ENCODE data around the gene NOSIP.

NOSIP gene

DNA sequence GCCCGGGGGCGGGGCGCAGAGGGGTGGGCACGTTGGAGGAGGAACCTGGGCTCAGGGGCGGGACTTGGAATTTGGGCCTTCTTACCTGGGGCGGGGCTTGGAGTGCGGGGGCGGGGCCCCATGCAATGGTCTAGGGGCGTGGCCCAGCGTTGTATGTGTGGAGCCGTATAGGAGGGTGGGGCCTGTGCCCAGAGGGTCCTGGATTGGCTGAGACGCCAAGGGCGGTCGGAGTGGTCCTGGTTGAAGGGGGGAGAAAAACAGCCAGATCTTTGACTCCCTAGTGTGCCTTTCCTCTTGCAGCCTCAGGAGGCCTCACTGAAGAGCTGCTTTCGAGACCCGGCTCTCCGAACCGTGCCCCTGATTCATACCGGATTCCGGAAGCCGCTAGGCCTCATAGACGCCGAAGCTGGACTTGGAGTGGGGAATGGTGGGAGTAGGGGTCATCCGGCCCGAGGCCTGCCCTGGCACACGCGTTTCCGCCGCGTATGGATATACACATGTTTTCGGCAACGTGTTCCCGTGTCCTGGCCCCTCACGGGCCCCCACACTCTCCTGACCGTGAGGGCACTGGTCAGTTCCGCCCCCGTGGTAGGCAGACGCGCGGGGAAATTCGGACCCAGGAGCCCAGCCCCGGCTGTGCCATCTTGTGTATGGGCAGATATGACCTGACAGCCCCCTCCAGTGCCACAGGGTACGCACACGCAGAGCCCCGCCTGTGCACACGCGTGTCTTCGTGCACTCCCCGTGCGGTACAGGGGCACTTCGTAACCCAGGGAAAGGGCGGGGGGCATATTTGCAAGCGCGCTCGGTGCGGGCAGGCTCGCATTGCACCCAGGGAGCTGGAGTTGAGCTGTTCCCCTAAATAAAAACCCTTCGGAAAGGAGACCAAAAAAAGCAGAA lies 10.0 kb upstream of the NOSIP start:
- Histone ChIP-seq H3K4me3 (peak overlapping the region; percentile 90), H3K9ac (peak overlapping the region; percentile 98), H3K27ac (peak overlapping the region; percentile 98), H3K36me3 (peaks cover 12% of the 10 kb centered on the region), H4K20me1 (peaks cover 32% of the 10 kb centered on the region), H3K9me3 (no peaks in the 10 kb centered on the region), H3K4me1 (peaks cover 19% of the 10 kb centered on the region), H3K4me2 (peak overlapping the region; percentile 99), H3K27me3 (no peaks in the 10 kb centered on the region)
- TF ChIP-seq Cebpa-rat (IDR thresholded peaks at IDR 0.05): no peak

DNA sequence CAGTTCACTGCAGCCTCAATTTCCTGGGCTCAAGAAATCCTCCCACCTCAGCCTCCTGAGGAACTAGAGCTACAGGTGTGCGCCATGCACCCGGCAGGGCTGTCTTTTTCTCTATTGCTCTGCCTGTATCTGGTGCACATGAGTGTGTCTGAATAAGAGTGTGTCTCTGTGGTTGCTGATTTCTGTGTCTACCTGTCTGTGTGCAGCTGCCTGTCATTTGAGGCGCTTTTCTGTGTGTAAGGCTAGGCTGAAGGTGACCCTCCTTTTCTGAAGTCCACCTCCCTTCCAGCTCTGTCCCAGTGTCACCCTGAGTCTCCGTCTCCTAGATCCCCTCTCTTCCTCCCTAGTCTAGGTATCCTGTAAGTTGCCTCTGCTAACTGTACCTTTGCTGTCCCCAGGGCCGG lies 9.1 kb upstream of the NOSIP start:
- Histone ChIP-seq H3K4me2 (peak overlapping the region; percentile 30; the same call in 1 of the 2 replicates), H3K4me1 (peaks cover 19% of the 10 kb centered on the region), H3K4me3 (no peak overlapping the region), H4K20me1 (peaks cover 27% of the 10 kb centered on the region), H3K27ac (no peak overlapping the region), H3K9ac (no peak overlapping the region), H3K36me3 (peaks cover 8% of the 10 kb centered on the region), H3K27me3 (no peaks in the 10 kb centered on the region), H3K9me3 (no peaks in the 10 kb centered on the region)
- TF ChIP-seq Cebpa-rat (IDR thresholded peaks at IDR 0.05): no peak

DNA sequence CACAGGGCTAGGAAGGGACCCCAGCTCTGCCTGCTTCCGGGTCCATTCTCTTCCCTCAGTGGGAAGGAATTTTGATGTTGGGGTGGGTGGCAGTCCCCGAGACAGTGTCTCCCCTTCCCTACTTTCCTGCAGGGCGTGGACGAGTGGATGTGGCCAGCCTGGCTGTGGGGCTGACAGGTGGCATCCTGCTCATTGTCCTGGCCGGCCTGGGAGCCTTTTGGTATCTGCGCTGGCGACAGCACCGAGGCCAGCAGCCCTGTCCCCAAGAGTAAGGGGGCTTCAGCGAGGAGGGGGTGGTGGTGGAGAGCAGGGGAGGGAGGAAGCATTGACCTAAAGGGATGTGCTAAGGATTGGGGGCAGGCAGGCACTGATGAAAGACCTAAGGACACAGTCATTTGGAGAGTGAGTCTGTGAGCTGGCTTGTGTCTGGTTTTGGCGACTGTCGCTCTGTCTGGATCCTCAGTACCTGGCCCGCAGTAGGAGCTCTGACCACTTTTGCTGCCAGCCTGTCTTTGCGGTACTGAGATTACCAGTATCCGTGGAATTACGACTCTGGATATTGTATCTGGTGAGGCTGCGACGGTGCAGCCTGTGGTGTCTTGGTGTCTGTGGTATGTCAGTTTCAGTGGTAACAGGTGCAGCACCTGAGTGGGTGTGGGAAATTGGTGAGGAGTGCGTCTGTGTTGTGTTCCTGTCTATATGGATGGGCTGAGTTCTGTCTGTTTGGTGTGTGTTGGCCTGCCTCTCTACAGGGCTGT lies 8.2 kb upstream of the NOSIP start:
- no peak overlapping the region for H3K9ac ChIP-seq
- H3K27ac ChIP-seq: no peak overlapping the region
- H3K27me3 ChIP-seq: no peaks in the 10 kb centered on the region
- H3K4me1 ChIP-seq: peaks cover 10% of the 10 kb centered on the region; the same call in 1 of the 2 replicates
- H3K9me3 ChIP-seq: no peaks in the 10 kb centered on the region
- H4K20me1 ChIP-seq: peaks cover 17% of the 10 kb centered on the region
- no peak for TF ChIP-seq Cebpa-rat (IDR thresholded peaks at IDR 0.05)
- H3K4me3 ChIP-seq: no peak overlapping the region
- no peak overlapping the region for H3K4me2 ChIP-seq
- H3K36me3 ChIP-seq: no peaks in the 10 kb centered on the region

DNA sequence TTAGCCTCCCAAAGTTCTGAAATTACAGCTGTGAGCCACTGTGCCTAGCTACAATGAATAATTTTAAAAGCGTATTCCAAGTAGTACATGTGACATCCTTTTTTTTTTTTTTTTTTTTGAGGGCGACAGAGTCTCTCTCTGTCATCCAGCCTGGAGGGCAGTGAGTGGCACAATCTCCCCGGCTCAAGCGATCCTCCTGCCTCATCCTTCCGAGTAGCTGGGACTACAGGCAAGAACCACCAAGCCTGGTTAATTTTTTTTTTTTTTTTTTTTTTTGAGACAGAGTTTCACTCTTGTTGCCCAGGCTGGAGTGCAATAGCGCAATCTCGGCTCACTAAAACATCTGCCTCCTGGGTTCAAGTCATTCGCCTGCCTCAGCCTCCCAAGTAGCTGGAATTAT lies 6.9 kb upstream of the NOSIP start:
- no peak overlapping the region for H3K9ac ChIP-seq
- H3K4me1 ChIP-seq: peaks cover 5% of the 10 kb centered on the region; the same call in 1 of the 2 replicates
- H3K4me3 ChIP-seq: no peak overlapping the region
- H3K27me3 ChIP-seq: no peaks in the 10 kb centered on the region
- H3K9me3 ChIP-seq: no peaks in the 10 kb centered on the region
- no peaks in the 10 kb centered on the region for H3K36me3 ChIP-seq
- peaks cover 5% of the 10 kb centered on the region for H4K20me1 ChIP-seq
- no peak for TF ChIP-seq Cebpa-rat (IDR thresholded peaks at IDR 0.05)
- H3K4me2 ChIP-seq: no peak overlapping the region
- H3K27ac ChIP-seq: no peak overlapping the region

DNA sequence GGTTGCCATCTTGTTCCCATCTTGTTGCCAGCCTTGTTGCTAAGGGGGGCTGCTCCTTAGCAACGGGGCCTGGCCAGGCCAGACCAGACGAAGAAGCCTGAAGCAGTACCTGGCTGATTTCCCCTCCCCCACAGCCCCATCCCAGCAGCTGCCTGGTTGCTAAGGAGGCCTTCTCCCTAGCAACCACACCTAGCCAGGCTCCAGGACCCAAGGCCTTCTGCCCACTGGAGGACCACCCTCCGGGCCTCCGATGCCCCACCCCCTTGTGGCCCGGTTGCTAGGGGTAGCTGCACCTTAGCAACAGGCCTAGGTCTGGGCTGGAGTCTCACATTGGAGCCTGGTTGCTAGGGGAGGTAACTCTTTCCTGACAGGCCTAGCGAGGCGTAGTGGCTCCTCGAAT lies 4.7 kb upstream of the NOSIP start:
- no peaks in the 10 kb centered on the region for H4K20me1 ChIP-seq
- H3K36me3 ChIP-seq: no peaks in the 10 kb centered on the region
- no peak overlapping the region for H3K4me3 ChIP-seq
- H3K27ac ChIP-seq: no peak overlapping the region
- H3K4me2 ChIP-seq: no peak overlapping the region
- H3K9me3 ChIP-seq: no peaks in the 10 kb centered on the region
- H3K4me1 ChIP-seq: peaks cover 14% of the 10 kb centered on the region
- H3K27me3 ChIP-seq: no peaks in the 10 kb centered on the region
- H3K9ac ChIP-seq: no peak overlapping the region
- no peak for TF ChIP-seq Cebpa-rat (IDR thresholded peaks at IDR 0.05)

DNA sequence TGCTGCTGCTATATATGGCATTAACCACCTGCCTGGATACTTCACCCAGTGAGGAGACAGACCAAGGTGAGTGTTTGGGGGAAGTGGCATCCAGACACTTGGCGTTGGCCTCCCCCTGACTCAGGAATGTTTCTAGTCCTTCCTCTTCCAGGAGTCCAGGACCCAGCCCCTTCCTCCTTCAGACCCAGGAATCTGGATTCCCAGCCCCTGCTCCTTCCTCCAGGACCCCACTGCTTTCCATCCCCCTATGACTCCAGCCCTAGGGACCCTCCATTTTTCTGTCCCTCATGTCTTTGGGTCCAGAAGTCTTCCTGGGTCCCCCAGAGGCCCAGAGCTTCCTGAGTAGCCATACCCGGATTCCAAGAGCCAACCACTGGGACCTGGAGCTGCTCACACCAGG lies 2.9 kb upstream of the NOSIP start:
- Histone ChIP-seq H4K20me1 (peaks cover 12% of the 10 kb centered on the region; the same call in 1 of the 2 replicates), H3K27ac (no peak overlapping the region), H3K36me3 (no peaks in the 10 kb centered on the region; the same call in 1 of the 2 replicates), H3K9me3 (no peaks in the 10 kb centered on the region), H3K4me3 (no peak overlapping the region), H3K9ac (no peak overlapping the region), H3K27me3 (no peaks in the 10 kb centered on the region), H3K4me2 (no peak overlapping the region), H3K4me1 (peaks cover 26% of the 10 kb centered on the region)
- no peak for TF ChIP-seq Cebpa-rat (IDR thresholded peaks at IDR 0.05)

DNA sequence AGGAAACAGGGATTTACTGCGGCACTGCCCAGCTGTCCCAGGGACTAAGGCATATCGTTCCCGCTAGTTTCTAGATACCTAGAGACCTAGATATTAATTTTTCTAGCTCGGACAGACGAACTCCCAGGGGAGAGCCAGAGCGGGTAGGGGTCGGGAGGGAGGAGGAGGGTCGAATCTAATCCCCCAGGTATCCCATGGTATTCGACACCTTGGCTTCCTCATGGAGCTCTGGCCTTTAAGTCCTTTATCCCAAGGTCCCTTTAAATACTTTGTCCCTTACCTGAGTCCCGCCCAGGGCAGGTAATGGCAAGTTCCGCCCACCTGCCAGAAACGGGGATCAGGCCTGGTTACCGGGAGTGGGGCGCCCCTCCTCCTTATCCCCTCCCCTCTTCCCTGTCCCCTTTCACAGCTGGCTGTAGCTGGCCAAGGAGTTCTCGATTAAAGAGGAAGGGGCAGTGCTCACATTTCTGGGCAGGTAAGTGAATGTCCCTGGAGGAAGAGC lies 702 bp upstream of the NOSIP start, which contains the start of gene PRRG2:
Gene PRRG2, plus strand, starts transcription at position 310 of the 502 bp plus-strand sequence. CDS start 1,904 bp downstream, outside the sequence.
- H3K27ac ChIP-seq: peak within 1 kb of the TSS; percentile 84
- H4K20me1 ChIP-seq: peaks cover 24% of the 10 kb centered on the region; the same call in 1 of the 2 replicates
- no peaks in the 10 kb centered on the region for H3K9me3 ChIP-seq
- H3K36me3 ChIP-seq: peaks cover 11% of the 10 kb centered on the region
- TF ChIP-seq Cebpa-rat (IDR thresholded peaks at IDR 0.05): no peak
- no peaks in the 10 kb centered on the region for H3K27me3 ChIP-seq
- peak within 1 kb of the TSS; percentile 75 for H3K4me3 ChIP-seq
- H3K4me2 ChIP-seq: peak within 1 kb of the TSS; percentile 92
- H3K4me1 ChIP-seq: peaks cover 45% of the 10 kb centered on the region
- peak within 1 kb of the TSS; percentile 88 for H3K9ac ChIP-seq

DNA sequence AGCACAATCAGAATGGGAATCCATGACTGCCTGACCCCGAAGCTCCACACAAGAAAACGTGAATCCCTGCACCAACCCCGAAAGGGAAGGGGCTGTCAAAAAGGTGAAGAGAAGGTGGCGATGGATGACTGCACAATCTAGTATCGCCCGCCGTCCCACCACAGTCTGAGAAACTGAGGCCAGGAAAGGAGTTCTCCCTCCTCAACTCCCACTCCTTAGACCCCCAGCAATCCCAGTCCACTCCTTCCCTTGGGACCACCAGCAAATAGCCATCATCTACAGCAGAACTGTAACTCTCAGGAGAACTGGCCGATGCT lies 451 bp downstream of the NOSIP start:
- H3K9me3 ChIP-seq: no peaks in the 10 kb centered on the region
- H3K4me1 ChIP-seq: peaks cover 55% of the 10 kb centered on the region
- peak overlapping the region; percentile 88 for H3K9ac ChIP-seq
- H4K20me1 ChIP-seq: peaks cover 24% of the 10 kb centered on the region; the same call in 1 of the 2 replicates
- no peak for TF ChIP-seq Cebpa-rat (IDR thresholded peaks at IDR 0.05)
- peak overlapping the region; percentile 75 for H3K4me3 ChIP-seq
- peaks cover 22% of the 10 kb centered on the region for H3K36me3 ChIP-seq
- no peaks in the 10 kb centered on the region for H3K27me3 ChIP-seq
- H3K27ac ChIP-seq: peak overlapping the region; percentile 84
- peak overlapping the region; percentile 92 for H3K4me2 ChIP-seq

DNA sequence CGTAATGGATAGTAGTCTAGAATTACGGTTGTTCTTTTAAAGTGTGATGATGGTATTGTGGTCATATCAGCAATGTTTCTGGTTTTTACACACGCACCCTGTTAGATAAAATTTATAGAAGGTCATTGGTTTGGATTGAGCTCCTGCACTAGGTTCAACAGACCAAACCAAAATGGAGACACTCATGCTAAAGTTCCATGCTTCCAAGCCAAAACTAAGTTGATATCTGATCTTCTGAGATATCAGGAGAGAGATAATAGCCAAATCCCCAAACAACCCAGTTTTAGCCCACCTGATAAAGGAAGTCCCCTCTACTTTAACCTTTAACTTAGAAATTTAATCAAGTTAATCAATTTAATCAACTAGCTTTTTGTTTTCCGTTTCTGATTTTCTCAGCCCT lies 1.2 kb downstream of the NOSIP start:
- no peak for TF ChIP-seq Cebpa-rat (IDR thresholded peaks at IDR 0.05)
- Histone ChIP-seq H3K4me1 (peaks cover 55% of the 10 kb centered on the region), H4K20me1 (peaks cover 28% of the 10 kb centered on the region; the same call in 1 of the 2 replicates), H3K36me3 (peaks cover 27% of the 10 kb centered on the region), H3K4me3 (peak overlapping the region; percentile 75), H3K9ac (peak overlapping the region; percentile 88), H3K27me3 (no peaks in the 10 kb centered on the region), H3K9me3 (no peaks in the 10 kb centered on the region), H3K27ac (no peak overlapping the region), H3K4me2 (peak overlapping the region; percentile 92)

Data from BLaER1 (cell line).